SKM-1 treated with dmso at 0.1 percent for 144 hours (cell line): Measurements from ENCODE around the gene TPRN.

Experiments used
- DNase-seq: peaks from one replicate; lab custom pipeline; 2025; ENCODE audit not compliant: unreplicated experiment; lab: John Stamatoyannopoulos, UW

The TPRN gene

DNA sequence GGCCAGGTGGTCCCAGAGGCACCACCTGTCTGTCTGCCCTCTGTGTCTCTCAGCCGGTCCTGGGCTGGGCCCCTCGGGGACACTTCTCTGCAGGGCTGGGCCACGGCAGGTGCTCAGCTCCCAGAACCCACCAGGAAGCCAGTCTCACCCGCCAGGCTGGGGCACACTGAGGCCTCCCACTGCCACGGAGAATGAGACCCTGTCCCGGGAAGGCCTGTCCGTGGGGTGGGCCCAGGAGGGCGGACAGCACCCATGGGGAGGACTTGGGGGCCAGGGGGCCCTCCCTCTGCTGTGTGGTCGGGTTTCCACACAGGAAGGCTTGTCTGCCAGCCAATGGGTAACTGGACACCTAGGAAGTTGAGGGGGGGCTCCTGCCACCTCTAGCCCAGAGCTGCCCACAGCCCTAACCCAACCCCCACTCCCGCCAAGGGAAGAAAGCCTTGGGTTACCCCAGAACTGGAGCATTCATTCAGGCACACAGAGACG lies 36.4 kb upstream of the TPRN start:
- DNase-seq = no peak

GRCh38 chr9:137236238-137236935 lies 35.8 kb upstream of the TPRN start:
- peak; percentile 77 for DNase-seq

GRCh38 chr9:137235424-137236237 lies 35.1 kb upstream of the TPRN start:
- no peak for DNase-seq

DNA sequence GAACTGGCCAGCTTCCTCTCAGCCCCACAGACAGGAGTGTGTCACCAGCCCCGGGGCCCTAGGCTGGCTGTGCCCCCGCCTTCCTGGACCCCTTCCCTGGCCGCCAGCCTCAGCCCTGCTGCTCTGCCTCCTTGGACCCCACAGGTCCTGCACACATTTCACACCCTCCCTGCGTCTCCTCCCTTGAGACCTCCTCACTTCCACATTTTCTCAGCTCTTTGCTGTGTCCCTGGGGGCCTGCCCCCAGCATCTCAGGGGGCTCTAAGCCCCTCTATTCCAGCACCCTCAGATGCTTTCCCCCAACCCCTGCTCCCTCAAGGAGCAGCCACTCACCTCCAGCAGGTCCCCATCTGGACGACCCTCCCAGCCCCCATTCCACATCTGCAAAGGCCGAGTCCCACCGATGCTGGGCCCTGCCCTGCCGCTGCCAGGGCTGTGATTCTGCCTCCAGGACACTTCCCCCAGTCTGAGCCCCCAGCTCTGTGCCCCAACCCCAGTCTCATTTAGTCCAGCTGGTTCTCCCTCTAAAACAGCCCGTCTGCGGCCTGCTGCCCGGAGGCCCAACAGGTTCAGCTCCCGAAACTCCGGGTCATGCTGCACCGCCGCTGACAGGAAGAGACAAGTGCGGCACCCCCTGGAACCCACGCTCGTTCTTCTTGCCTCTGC lies 34.4 kb upstream of the TPRN start:
- DNase-seq = no peak

DNA sequence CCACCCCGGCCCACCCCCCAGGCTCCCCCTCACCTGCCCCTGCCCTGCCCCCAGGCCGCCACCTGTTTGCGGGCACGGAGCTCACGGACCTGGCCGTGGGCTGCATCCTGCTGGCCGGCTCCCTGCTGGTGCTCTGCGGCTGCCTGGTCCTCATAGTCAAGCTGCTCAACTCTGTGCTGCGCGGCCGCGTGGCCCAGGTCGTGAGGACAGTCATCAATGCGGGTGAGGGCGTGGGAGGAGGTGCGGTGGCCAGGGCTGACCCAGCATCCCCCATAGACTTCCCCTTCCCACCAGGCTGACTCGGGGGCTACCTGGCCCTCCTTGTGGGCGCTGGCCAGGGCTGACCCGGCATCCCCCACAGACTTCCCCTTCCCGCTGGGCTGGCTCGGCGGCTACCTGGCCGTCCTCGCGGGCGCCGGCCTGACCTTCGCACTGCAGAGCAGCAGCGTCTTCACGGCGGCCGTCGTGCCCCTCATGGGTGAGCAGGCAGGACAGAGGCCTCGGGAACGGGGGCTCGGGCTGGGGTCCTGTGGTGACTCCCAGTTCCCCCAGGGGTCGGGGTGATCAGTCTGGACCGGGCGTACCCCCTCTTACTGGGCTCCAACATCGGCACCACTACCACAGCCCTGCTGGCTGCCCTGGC lies 33.6 kb upstream of the TPRN start:
- no peak for DNase-seq

DNA sequence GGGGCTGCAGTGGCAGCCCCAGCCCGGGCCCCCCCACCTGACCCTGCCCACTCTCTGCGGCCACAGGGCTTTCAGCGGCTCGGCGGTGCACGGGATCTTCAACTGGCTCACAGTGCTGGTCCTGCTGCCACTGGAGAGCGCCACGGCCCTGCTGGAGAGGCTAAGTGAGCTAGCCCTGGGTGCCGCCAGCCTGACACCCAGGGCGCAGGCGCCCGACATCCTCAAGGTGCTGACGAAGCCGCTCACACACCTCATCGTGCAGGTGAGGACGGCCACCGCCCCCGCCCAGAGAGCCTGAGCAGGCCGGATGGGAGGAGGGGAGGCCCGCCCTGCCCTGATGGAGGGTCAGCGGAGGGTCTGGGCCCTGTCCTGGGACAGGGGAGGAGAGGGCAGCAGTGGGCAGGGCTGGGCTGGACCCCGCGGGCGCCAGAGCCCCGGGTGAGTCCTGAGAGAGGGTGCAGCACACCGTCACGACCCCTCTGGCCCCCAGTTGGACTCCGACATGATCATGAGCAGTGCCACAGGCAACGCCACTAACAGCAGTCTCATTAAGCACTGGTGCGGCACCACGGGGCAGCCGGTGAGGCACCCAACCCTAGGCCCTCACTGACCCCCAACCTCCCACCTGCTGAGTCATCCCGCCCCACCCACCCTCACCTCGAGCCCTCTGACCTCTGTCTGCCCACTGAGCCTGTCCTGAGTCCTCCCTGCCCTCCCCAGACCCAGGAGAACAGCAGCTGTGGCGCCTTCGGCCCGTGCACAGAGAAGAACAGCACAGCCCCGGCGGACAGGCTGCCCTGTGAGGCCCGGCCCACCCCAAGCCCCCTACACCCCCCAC lies 32.8 kb upstream of the TPRN start:
- DNase-seq = no peak

GRCh38 chr9:137232510-137232909 lies 32.0 kb upstream of the TPRN start:
- DNase-seq = no peak

- no peak for DNase-seq
Observed at GRCh38 chr9:137232101-137232500, 31.6 kb upstream of the TPRN start.

- DNase-seq = no peak
Observed at GRCh38 chr9:137231372-137232039, 31.0 kb upstream of the TPRN start.

GRCh38 chr9:137230705-137231371 lies 30.3 kb upstream of the TPRN start, which contains the start of gene SLC34A3:
Gene SLC34A3, plus strand, starts transcription at chr9:137230901. Its CDS starts 802 bp downstream, at chr9:137231703.
- DNase-seq = no peak

GRCh38 chr9:137229903-137230704 lies 29.6 kb upstream of the TPRN start:
- DNase-seq = no peak

DNA sequence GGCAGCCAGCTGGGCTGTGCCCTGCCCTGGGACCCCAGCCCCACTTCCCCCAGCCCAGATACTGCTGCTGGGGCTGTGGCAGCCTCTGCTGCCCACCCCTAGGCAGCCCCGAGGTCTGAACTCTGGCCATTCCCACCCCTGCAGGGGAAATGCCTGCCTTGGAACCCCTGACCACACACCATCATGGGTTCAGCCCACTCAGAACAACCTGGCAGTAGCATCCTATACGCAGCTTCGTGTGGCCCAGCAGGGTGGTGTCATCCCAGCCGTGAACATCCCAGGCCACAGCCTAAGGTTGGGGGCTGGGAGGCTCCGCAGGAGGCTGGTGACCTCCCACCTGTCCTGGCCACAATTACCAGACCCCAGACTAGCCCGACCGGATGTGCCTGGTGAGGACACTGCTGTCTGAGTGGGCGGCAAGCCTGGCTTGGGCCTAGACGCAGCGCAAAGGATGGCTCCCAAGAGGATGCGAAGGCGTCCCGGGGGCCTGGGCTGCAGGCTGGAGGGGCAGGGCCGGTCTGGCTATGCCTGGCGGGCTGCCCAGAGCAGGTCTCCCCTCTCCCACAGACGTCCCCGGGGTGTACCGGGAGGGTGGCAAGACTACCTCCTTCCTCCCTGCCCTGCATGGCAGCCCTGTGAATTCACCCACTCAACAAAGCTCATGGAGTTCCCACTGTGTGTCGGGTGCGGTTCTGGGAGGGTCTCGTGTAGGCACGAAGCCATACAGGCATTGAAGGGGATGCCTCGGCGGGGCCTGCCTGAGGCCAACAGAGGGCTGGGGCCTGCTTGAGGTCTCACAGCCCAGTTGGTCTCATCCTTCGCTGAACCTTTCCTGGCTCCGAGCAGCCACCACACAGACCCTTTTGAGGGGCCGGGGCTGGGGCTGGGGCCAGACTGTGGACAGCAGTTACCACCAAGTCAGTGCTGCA lies 28.7 kb upstream of the TPRN start:
- DNase-seq = no peak

- no peak for DNase-seq
Observed at GRCh38 chr9:137228506-137228967, 28.0 kb upstream of the TPRN start.

- no peak for DNase-seq
Observed at GRCh38 chr9:137227853-137228505, 27.4 kb upstream of the TPRN start.

- DNase-seq = peak; percentile 50
Observed at GRCh38 chr9:137227054-137227852, 26.7 kb upstream of the TPRN start, which contains the start of gene RNF224. Gene RNF224, plus strand, starts transcription at chr9:137227502. Its CDS starts 834 bp downstream, at chr9:137228336.
